HG02798 (cell line): ENCODE measurements around the gene API5.

ENCODE experiments used
- ATAC-seq: cut with Tn5 transposase; IDR thresholded peaks from one replicate; pipeline ENCODE4 v1.9.1; 2021; ENCODE audit warnings: mild to moderate bottlenecking; ENCODE audit not compliant: unreplicated experiment, poor library complexity

API5 gene

GRCh38 chr11:43358801-43359421, 47.1 kb downstream of the API5 start, which contains the start of gene TTC17:
TSS of gene TTC17 (plus strand) at chr11:43358920. CDS start at chr11:43358955, 35 bp downstream.
- peak; percentile 95 for ATAC-seq

- ATAC-seq: peak; percentile 51
These were observed 47.6 kb downstream of the API5 start for GRCh38 chr11:43359422-43359818.

GRCh38 chr11:43360361-43361032, 48.7 kb downstream of the API5 start:
- ATAC-seq: no peak

GRCh38 chr11:43366677-43367076, 54.9 kb downstream of the API5 start:
- peak; percentile 40 for ATAC-seq

DNA sequence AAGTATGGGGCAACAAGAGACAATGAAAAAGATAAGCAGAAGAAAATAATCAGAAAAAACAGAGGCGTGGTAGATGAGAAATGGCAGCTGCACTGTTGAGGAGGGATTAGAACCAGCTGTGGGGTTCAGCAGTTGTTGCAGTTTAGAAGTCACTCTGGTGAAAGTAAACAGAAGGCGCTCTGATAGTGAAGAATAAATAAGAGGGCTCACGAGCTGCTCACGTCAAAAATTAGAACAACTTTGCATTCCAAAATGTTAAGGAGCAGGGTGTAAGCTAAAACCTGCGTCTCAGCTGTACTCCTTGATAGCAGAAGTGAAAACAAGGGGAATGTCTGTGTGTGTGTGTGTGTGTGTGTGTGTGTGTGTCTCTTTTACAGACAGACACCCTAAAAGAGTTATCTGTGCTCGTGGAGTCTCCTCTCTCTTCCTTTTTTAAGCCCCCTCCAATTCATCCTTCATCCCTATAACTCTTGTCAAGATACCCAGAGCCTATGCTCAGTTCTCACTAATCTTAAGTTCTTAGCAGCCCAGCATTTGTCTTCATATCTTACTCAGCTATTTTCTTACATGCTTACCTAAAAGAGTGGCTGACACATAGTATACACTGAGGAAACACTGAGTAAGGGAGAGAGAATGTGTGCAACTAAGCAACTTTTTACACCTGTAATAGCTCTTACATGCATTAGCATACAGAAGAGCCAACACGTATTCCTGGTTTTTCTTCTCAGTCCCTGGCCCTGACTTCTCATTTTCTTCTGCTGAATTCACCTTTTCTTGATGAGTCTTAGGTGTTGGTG, 55.8 kb downstream of the API5 start:
- peak; percentile 57 for ATAC-seq

GRCh38 chr11:43376065-43376464, 64.3 kb downstream of the API5 start:
- ATAC-seq: no peak

DNA sequence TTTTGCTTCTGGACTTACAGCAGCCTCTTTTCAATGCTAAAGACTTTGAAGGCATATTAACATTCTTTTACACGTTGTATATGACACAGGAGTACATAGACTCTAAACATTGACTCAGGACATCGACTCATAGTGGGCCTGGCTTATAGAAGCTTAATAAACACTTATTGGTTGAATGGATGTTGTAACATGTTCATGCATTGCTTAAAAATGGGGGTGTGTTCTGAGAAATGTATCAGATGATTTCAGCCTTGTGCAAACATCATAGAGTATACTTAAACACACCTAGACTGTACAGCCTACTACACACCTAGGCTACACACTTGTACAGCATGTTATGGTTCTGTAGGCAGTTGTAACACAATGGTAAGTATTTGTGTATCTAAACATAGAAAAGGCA, 64.8 kb downstream of the API5 start:
- ATAC-seq: no peak

DNA sequence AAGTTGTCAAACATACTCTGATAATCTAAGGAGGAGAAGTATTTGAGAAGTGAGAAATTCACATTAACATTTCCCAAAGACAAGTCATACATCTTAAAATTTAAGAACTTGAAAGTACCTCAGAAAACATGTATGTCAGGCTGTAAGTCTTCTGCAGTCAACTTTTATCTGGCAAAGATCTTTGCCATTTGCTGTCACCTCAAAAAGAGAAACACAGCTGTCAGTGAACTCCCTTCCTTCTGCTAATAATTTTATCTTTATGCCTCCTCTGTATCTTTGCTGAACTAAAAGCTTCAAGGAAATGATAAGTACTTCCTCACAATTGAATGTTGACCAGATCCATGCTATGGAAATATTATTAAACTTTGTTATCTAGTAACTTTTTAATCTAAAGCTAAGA, 65.6 kb downstream of the API5 start:
- no peak for ATAC-seq

GRCh38 chr11:43378897-43379296, 67.1 kb downstream of the API5 start:
- ATAC-seq: no peak

- no peak for ATAC-seq
These were observed 70.0 kb downstream of the API5 start for GRCh38 chr11:43381802-43382201.

- ATAC-seq: no peak
These were observed 70.8 kb downstream of the API5 start for GRCh38 chr11:43382614-43383013.

DNA sequence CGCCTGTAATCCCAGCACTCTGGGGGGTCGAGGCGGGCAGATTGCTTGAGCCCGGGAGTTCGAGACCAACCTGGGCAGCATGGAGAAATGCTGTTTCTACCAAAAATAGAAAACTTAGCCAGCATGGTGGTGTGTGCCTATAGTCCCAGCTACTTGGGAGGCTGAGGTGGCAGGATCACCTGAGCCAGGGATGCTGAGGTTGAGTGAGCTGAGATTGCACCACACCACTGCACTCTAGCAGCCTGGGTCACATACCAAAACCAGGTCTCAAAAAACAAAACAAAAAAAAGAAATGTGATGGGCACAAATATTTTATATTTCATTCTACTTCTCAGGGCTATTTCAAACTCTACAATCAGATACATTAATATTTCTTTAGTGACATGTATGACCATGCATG, 72.6 kb downstream of the API5 start:
- ATAC-seq: no peak

DNA sequence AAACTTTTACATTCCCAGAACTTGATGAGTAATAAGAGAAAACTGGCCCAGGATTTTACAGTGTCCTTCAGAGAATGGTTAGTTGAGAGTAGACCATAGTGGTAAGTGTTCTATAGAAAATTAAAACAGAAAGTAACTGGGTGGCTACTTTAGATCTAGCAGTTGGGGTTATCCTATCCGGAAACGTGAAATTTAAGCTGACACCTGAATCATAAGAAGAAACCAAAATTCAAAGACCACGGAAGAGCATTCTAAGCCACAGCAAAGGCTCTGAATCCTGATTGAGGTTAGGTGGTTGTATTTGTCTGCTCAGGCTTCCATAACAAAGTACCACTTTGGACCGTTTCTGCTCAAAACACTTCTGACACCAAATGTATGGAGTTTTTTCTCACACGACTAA, 80.9 kb downstream of the API5 start:
- ATAC-seq: no peak

DNA sequence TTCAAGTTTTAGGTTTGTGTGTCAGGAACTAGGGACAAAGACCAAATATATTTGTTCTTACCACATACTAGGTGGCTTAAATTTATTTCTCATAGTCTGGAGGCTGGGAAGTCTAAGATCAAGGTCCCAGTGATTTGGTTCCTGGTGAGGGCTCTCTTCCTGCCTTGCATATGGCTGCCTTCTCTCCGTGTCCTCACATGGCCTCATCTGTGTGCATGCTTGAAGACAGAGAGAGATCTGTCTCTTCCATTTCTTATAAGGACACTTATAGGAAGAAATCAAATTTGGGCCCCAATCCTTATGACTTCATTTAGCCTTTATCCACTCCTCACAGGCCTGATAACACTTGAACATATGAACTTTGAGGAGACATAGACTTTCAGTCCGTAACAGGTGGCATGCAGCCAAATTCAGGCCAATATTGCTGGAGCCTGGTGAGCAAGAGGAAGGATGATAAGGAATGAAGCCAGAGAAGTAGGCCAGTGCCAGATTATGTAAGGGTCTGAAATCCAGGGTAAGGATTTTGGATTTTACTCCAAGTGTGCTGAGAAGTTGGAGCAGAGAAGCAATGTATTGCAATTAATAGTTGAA, 82.1 kb downstream of the API5 start:
- ATAC-seq: no peak
